IMR-90 (cell line): Measurements from ENCODE around the gene KAZN.

ENCODE experiments used
- CEBPB ChIP-seq: IDR thresholded peaks from 2 replicates; pipeline ENCODE4 v1.6.1; 2012; ENCODE audit warnings: low read depth, low read length, improper control_type of control experiment
- CTCF ChIP-seq: conservative IDR thresholded peaks from 2 replicates; pipeline ENCODE4 v1.5.1; 2012; ENCODE audit warnings: mild to moderate bottlenecking, low read depth, low read length, improper control_type of control experiment
- ELK1 ChIP-seq: fragments of 150-350 bp; IDR thresholded peaks from 2 replicates; pipeline ENCODE4 v1.6.1; 2016; ENCODE audit warnings: low read depth, mild to moderate bottlenecking, low read length, moderate library complexity, borderline replicate concordance
- POLR2A ChIP-seq: IDR thresholded peaks from 2 replicates; pipeline ENCODE4 v1.6.1; 2012; ENCODE audit warnings: mild to moderate bottlenecking, low read depth, low read length
- RAD21 ChIP-seq: IDR thresholded peaks from 2 replicates; pipeline ENCODE4 v1.6.1; 2012; ENCODE audit warnings: low read length, improper control_type of control experiment
- RFX5 ChIP-seq: IDR thresholded peaks from 2 replicates; pipeline ENCODE4 v1.8.0; 2012; ENCODE audit warnings: low read depth, mild to moderate bottlenecking, low read length, moderate library complexity
- TF ChIP-seq, protein P1 (sequence below): fragments of 150-350 bp; IDR thresholded peaks from 2 replicates; pipeline ENCODE4 v1.6.1; 2017; ENCODE audit warnings: mild to moderate bottlenecking, antibody characterized with exemption, low read length, low read depth

- TF ChIP-seq CTCF: no peak
- TF ChIP-seq ELK1: no peak
- TF ChIP-seq RAD21: no peak
- TF ChIP-seq POLR2A: no peak
- TF ChIP-seq, protein P1, sequence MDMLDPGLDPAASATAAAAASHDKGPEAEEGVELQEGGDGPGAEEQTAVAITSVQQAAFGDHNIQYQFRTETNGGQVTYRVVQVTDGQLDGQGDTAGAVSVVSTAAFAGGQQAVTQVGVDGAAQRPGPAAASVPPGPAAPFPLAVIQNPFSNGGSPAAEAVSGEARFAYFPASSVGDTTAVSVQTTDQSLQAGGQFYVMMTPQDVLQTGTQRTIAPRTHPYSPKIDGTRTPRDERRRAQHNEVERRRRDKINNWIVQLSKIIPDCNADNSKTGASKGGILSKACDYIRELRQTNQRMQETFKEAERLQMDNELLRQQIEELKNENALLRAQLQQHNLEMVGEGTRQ: no peak
- TF ChIP-seq RFX5: no peak
- no peak for TF ChIP-seq CEBPB
Observed at GRCh38 chr1:14610761-14611160, 12.3 kb downstream of the KAZN start.
